NCI-H146 treated with DMSO at 0.1 percent for 48 hours (cell line): ENCODE data around the gene APBA1.
"Not testable (repeated sequence)": the region's sequence is repeated elsewhere in the genome, so short reads cannot be mapped to it uniquely, and the experiment has no call there.

Experiments
- DNase-seq: peaks from one replicate; lab custom pipeline; 2025; ENCODE audit not compliant: unreplicated experiment; lab: John Stamatoyannopoulos, UW

Gene APBA1

GRCh38 chr9:69452110-69452782 is 219.9 kb downstream of the APBA1 start:
- peak; percentile 73 for DNase-seq

GRCh38 chr9:69446496-69446895 is 225.7 kb downstream of the APBA1 start:
- no peak for DNase-seq

GRCh38 chr9:69445251-69445650 is 226.9 kb downstream of the APBA1 start:
- no peak for DNase-seq

GRCh38 chr9:69444791-69445190 is 227.4 kb downstream of the APBA1 start:
- no peak for DNase-seq

- DNase-seq, result no peak
These were observed 228.2 kb downstream of the APBA1 start for GRCh38 chr9:69444021-69444420.

- peak; percentile 84 for DNase-seq
These were observed 229.0 kb downstream of the APBA1 start for GRCh38 chr9:69443178-69443577.

- no peak for DNase-seq
These were observed 229.7 kb downstream of the APBA1 start for GRCh38 chr9:69442486-69442885.

- not testable (repeated sequence) for DNase-seq
These were observed 231.8 kb downstream of the APBA1 start for GRCh38 chr9:69440254-69440955.

GRCh38 chr9:69439654-69440053 is 232.5 kb downstream of the APBA1 start:
- DNase-seq, result not testable (repeated sequence)

GRCh38 chr9:69433968-69434367 is 238.2 kb downstream of the APBA1 start:
- DNase-seq, result no peak

- no peak for DNase-seq
These were observed 238.8 kb downstream of the APBA1 start for GRCh38 chr9:69433392-69433791.

- no peak for DNase-seq
These were observed 239.5 kb downstream of the APBA1 start for GRCh38 chr9:69432623-69433022.

- no peak for DNase-seq
These were observed 240.4 kb downstream of the APBA1 start for GRCh38 chr9:69431777-69432176.

- no peak for DNase-seq
These were observed 241.0 kb downstream of the APBA1 start for GRCh38 chr9:69431203-69431602.

- DNase-seq, result no peak
These were observed 242.0 kb downstream of the APBA1 start for GRCh38 chr9:69430206-69430605.

- no peak for DNase-seq
These were observed 242.9 kb downstream of the APBA1 start for GRCh38 chr9:69429281-69429680.

- DNase-seq, result no peak
These were observed 244.0 kb downstream of the APBA1 start for GRCh38 chr9:69428017-69428785.

GRCh38 chr9:69427286-69427685 is 244.9 kb downstream of the APBA1 start:
- no peak for DNase-seq

- DNase-seq, result no peak
These were observed 246.9 kb downstream of the APBA1 start for GRCh38 chr9:69425136-69425801.

GRCh38 chr9:69421908-69422801 is 250.0 kb downstream of the APBA1 start:
- peak; percentile 39 for DNase-seq
